DMS53 treated with DMSO at 0.1 percent for 48 hours (cell line): ENCODE results near the gene CAMK2D.
A peak's percentile ranks its signal among the peaks of the same experiment; 100 is the strongest.

Experiments
- DNase-seq: peaks from one replicate; lab custom pipeline; 2025; ENCODE audit not compliant: unreplicated experiment; lab: John Stamatoyannopoulos, UW

The CAMK2D gene

GRCh38 chr4:113450295-113451080 lies 311.1 kb downstream of the CAMK2D start:
- no peak for DNase-seq

DNA sequence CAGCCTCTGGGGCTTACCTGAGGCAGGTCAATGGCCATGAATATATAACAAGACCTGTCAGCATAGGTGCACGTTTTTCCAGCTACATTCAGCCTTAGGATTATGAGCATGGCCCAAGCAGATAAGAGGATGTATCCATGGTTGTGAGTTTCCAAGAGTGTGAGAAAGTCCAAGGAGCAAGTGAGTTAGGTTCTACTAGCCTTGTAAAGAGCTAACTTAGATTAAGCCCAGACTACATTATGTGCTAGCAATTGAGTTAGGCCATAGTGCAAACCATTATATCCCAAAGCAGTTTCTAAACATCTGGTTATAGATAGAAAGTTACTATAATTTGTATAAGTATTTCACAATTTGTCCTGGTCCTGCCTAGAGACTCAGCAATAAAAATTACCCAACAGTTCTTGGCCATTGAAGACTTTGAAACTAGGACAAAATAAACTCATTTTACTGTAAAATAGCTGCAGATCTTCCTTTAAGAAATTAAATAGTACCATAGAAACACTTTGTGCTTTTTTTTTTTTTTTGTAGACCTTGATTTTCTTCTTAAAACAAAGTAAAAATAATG lies 312.0 kb downstream of the CAMK2D start:
- no peak for DNase-seq

DNA sequence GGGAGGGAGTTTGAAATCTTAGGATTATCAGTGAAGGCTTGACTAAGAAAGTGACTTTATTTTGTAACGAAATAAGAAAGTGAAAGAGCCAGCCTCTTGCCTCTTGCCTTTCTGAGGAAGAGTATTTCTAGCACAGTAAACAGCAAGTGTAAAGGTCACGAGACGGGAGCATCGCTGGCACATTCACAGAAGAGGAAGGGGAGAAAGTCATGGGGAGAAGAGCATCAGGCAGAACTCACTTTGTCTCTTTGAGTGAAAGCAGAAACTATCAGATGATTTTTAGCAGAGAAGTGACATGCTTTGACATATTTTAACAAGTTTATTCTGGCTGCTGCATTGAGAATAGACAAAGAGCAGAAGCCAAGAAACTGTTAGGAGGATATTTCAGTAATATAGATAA lies 313.8 kb downstream of the CAMK2D start:
- no peak for DNase-seq

DNA sequence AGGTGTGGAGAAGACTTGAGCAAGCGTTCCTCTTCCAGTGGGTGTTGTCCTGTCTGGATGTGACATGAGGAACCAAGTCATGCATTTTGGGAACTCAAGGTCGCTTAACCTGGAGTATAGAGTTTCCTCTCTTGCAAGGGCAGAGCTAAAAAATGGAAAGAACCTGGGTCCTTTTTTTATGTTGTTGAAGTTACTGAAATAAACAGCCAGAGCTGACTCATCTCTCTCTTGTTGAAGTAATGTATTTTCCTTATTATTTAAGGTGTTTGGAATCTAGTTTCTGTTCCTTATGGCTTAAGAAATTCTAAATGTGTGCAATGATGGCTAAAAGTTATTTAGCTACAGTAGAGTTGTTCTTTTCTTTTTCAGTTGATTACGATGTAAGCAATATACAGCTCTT lies 314.5 kb downstream of the CAMK2D start:
- DNase-seq = no peak

DNA sequence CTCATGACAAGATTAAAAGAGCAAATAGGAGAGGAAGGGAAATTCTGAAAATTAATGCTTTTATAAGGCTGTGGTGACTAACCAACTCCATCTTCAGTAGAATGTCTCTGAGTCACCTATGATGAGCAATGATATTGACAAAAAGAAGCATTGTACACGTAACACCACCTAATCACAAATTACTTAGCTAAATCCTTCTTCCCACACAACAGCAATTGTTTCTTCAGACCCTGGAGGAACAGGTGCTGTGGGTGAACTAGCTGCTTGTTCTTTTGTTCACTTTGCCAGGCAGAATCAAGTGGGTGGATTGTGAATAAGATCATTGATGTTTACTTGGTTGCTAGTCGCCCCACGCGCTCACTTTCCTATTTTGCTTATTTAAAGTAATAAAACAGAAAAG lies 315.5 kb downstream of the CAMK2D start:
- peak; percentile 4 for DNase-seq

DNA sequence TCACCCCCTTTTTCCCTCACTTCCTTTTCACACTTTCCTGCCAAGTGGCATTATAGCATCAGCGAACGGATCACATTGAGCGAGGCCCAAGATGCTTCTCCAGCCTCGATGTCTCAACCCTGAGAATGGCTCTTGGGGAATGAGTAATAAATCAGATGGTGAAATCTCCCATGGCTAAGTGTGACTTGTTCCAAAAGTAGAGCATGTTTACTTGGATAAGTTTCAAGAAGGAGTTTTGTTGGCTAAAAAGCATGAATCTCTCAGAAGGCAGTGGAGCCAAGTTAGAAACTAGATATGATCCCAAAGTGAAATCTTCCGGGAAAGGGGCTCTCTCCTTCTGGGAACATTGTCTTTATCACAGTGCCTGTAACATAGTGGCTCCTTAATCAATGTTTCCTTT lies 316.3 kb downstream of the CAMK2D start:
- DNase-seq = no peak

DNA sequence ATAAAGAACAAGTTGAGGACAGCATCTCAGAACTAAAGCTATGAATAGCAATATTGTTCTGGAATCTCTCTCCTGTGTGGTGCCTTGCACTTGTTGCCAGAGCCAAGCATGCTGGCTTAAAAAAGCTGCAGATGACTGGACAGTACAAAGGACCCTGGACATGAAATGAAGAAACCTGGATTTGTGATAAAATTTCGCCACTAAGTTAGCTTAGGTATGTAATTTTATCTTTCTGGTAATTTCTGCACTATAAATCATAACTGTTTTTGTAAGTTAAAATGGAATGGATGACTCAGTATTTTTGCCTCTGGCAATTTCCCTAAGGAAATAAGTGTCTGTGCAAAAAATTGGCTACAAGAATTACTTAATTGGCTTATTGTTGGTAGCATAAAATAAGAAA lies 317.2 kb downstream of the CAMK2D start:
- DNase-seq = no peak

- no peak for DNase-seq
These were observed 318.7 kb downstream of the CAMK2D start for GRCh38 chr4:113442826-113443225.

DNA sequence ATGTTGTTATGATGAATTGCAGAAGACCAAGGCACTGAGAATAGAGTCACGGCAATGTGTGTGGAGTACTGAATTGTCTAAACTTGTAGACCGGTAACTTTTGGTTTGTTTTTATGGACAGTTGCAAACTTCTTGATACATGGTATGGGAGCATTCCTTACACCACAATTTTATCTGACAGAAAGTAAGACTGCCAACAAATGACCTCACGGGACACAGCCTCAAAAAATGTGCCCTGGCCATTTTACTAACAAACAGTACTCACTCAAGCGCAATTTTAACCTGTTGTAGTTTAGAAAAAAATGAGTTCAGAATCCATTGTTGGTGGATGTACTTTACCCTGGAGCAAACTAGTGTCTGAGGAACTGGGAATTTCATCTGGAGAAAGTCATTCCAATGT lies 321.2 kb downstream of the CAMK2D start:
- no peak for DNase-seq

- no peak for DNase-seq
These were observed 322.9 kb downstream of the CAMK2D start for GRCh38 chr4:113438596-113438995.

DNA sequence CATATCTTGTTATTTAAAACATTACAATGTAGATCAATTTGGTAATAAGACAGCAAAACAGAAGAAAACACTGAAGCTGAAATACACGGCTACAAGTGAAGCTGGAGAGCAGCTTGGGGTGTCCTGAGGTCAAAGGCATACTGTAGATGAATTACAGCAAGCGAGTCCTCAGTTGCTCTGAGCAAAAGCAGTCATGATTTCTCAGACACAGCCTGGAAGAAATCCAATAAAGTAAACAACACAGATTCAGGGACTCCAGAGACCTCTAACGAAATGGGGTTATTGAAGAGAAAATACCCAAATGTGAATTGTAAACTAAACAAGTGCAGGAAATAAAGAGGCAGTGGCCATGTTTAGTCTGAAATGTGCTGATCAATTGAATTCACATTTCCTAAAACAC lies 324.4 kb downstream of the CAMK2D start:
- no peak for DNase-seq

GRCh38 chr4:113436360-113436759 lies 325.2 kb downstream of the CAMK2D start:
- no peak for DNase-seq

DNA sequence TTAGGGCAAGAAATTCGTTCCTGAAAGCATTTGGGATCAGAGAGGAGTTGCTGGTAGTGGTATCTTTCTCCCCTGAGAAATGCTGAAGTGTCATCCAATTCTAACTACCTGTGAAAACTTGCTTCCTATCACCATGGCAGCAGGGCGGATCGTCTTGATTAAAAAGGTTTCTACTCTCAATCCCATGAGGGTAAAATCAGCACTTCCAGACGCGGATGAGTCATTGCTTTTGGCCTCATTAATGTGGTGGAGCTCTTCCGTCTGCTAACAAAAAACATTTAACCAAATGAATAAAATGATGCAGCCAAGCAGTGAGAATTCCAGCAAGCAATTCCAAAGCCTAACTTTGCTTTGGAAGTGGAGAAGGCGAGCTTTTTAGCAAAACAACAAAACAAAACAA lies 325.6 kb downstream of the CAMK2D start:
- DNase-seq = no peak

GRCh38 chr4:113434247-113434587 lies 327.3 kb downstream of the CAMK2D start:
- DNase-seq = no peak

DNA sequence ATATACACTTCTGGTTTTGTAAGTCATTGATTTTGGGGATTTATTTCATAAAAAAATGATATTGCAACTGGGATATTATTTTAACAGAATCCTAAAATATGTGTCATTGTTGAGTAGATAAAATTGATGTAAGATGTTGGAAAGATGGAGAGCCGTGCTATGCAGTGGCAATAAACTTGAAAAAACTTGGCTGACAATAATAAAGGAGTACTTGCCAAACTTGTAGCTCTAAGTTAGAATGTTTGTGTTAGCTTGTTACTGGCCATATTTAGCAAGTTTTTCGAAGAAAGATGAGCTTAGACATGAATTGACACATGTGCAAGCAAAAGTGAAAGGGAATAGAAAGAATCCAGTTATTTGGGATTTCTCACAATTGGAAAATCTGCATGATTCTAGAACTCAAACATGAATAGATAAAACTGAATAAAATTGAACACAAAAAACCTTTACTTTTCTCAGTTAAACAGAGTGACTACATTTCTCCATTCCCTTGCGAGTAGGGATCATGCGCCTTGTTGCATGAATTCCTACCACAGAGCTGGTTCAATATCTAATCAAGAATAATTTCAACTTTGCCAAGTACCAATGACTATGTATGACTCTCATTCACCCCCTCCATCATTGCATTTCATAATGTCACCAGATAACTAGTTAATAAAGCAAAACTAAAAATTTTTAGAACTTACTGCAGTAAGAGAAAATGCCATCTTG lies 327.8 kb downstream of the CAMK2D start:
- no peak for DNase-seq

DNA sequence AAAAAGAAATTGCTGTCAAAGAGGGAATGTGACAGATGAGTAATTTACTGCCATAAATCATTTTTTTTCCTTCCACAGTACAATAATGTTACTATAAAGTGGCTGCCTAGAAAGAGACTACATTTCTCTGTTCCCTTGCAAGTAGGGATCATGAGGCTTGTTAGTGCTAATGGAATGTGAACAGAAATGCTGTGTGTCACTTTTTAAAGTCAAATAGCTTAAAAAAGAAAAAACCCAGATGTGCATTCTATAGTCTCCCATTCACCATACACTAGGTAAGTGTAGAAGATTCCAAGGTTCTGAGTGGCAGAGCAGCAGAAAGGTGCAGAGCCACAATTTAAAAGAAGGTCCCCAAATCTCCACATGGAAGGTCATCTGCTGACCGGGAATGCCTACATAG lies 328.4 kb downstream of the CAMK2D start:
- DNase-seq = no peak

DNA sequence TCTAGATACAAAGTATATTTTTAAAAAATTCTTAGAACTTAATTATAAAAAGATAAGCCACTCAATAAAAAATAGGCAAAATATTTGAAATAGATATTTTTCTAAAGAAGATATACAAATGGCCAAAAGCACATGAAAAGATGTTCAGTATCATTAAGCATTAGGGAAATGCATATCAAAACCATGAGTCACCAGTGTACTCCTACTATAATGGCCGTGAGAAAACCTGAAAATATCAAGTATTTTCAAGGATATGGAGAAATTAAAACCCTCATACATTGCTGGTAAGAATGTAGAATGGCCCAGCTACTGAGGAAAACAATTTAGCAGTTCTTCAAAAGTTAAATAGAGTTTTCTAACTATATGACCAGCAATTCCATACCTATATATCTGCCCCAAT lies 337.9 kb downstream of the CAMK2D start:
- no peak for DNase-seq

- DNase-seq = no peak
These were observed 340.6 kb downstream of the CAMK2D start for GRCh38 chr4:113420938-113421337.

DNA sequence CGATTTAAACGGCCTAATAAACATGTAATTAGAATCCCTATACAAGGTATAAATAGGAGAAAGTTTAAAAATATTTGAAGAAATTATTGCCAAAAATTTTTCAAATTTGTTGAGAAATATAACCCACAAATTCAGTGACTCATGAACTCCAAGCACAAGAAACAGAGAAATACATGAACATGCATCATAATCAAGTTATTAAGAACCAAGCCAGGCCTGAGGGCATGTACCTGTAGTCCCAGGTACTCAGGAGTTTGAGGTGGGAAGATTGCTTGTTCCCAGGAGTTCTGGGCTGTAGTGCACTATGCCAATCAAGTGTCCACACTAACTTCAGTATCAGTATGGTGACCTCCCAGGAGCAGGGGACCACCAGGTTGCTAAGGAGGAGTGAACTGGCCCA lies 341.9 kb downstream of the CAMK2D start:
- no peak for DNase-seq

- DNase-seq = no peak
These were observed 350.0 kb downstream of the CAMK2D start for GRCh38 chr4:113411496-113411938.

DNA sequence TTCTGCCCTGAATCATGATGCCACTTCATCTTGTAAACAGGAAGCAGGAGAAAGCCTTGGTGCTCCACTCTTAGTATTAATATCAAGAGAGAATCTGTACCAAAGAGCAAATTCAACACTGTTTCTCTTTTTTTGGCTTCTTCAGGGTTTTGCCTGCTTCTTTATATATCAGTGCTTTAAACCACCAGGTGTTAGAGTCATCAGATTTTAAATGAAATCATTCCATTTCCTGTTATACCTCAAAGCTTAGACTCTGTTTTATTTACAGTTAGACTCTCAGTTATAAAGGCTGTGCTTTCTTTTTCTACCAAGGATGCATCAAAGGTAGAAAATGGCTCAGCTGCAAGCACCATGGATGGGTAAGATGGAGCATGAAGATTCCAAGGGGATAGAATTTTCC lies 350.9 kb downstream of the CAMK2D start:
- DNase-seq = no peak

GRCh38 chr4:113409181-113409580 lies 352.4 kb downstream of the CAMK2D start:
- no peak for DNase-seq
